Gastrocnemius medialis (tissue), 4 donors: Measurements from ENCODE around the gene LRRC2.

Source experiments
- CTCF ChIP-seq, 5 experiments: fragments of 450-650 bp in 3 of 5; fragments of 200-600 bp in 2 of 5; sonication (generic) in 2 of 5; IDR thresholded peaks in 4 of 5; conservative IDR thresholded peaks in 1 of 5; 1 replicate in 4 of 5; 2 replicates in 1 of 5; pipeline ENCODE4 v1.5.1; 2016 to 2019; ENCODE audit warnings: antibody characterized with exemption in 5 of 5, mild to moderate bottlenecking in 3 of 5, moderate library complexity in 3 of 5
- POLR2A ChIP-seq, 2 donors: fragments of 450-650 bp; IDR thresholded peaks; one replicate each; pipeline ENCODE4 v1.6.1; 2017; ENCODE audit warnings: antibody characterized with exemption in 2 of 2, mild to moderate bottlenecking in 2 of 2, moderate library complexity in 2 of 2

DNA sequence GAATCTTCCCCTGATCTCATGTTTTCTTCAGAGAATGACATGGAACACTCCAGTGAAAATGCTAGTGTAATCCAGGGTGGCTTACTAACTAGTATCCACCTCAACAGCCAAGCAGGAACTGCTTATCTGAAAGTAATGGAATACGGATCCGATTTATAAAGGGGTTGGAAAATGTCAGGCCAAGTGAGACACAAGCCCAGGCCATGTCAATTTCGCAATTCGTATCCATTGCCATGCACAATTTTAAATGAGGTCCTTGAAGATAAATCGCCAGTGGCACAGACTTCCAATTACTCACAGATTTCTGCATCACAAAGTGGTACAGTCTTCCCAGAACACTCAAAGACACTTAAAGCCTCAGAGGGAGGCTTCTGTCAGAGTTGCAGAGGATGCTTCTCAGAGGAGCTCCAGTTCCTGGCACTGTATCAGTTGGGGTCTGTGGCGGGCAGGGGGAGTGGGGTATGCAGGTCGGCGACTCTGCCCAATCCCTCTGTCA is 29.8 kb upstream of the LRRC2 start:
- no peak for TF ChIP-seq CTCF (IDR thresholded peaks at IDR 0.05 in 4 of 5, conservative IDR thresholded peaks at IDR 0.05 in 1 of 5)
- no peak for TF ChIP-seq POLR2A (IDR thresholded peaks at IDR 0.05)
